Measurements from ENCODE around the gene PSD4. TPM values are rescaled to one million over a fixed set of nuclear protein-coding genes. Genes with fewer than 3 reads are reported as not detected.

Gene PSD4
- total RNA-seq, 1 donor from 2014 or later = 2.6 TPM

GRCh38 chr2:113212245-113213060, 38.7 kb downstream of the PSD4 start:
- ATAC-seq (ENCODE audit: poor library complexity) = peak; percentile 67
- intact Hi-C loops (cut with DNase I) = no loop called here
- peak; percentile 75 for DNase-seq

GRCh38 chr2:113213061-113213930, 39.5 kb downstream of the PSD4 start:
- DNase-seq (no peak), ATAC-seq (ENCODE audit: poor library complexity) (no peak)
- intact Hi-C loops (cut with DNase I) = no loop called here

- ATAC-seq (ENCODE audit: poor library complexity) (no peak), DNase-seq (no peak)
- intact Hi-C loops (cut with DNase I) = no loop called here
Observed at GRCh38 chr2:113214141-113214540, 40.4 kb downstream of the PSD4 start.

- no peak for DNase-seq
- intact Hi-C loops (cut with DNase I) = no loop called here
Observed at GRCh38 chr2:113215056-113215455, 41.3 kb downstream of the PSD4 start.

GRCh38 chr2:113216321-113216720, 42.5 kb downstream of the PSD4 start:
- no peak for ATAC-seq (ENCODE audit: poor library complexity)
- DNase-seq = no peak
- intact Hi-C loops (cut with DNase I) = no loop called here

More at GRCh38 chr2:113215056-113215455, 41.3 kb downstream of the PSD4 start:
- ATAC-seq (ENCODE audit: poor library complexity) = no peak

- ATAC-seq (ENCODE audit: poor library complexity) (no peak), DNase-seq (no peak)
- intact Hi-C loops (cut with DNase I) = no loop called here
Observed at GRCh38 chr2:113216891-113217454, 43.2 kb downstream of the PSD4 start.

- DNase-seq (peak; percentile 73), ATAC-seq (ENCODE audit: poor library complexity) (peak; percentile 43)
- intact Hi-C loops (cut with DNase I) = no loop called here
Observed at GRCh38 chr2:113217455-113218282, 43.9 kb downstream of the PSD4 start.

GRCh38 chr2:113218283-113219091, 44.7 kb downstream of the PSD4 start:
- intact Hi-C loops (cut with DNase I) = no loop called here
- DNase-seq = peak; percentile 78

GRCh38 chr2:113219092-113219441, 45.3 kb downstream of the PSD4 start:
- intact Hi-C loops (cut with DNase I) = no loop called here
- ATAC-seq (ENCODE audit: poor library complexity) = no peak
- DNase-seq = no peak

More at GRCh38 chr2:113218283-113219091, 44.7 kb downstream of the PSD4 start:
- peak; percentile 71 for ATAC-seq (ENCODE audit: poor library complexity)

GRCh38 chr2:113219525-113219888, 45.7 kb downstream of the PSD4 start:
- intact Hi-C loops (cut with DNase I) = no loop called here
- ATAC-seq (ENCODE audit: poor library complexity) (no peak), DNase-seq (no peak)

GRCh38 chr2:113219889-113220641, 46.3 kb downstream of the PSD4 start:
- DNase-seq (peak; percentile 79), ATAC-seq (ENCODE audit: poor library complexity) (peak; percentile 56)
- intact Hi-C loops (cut with DNase I) = no loop called here

GRCh38 chr2:113220970-113221708, 47.4 kb downstream of the PSD4 start:
- intact Hi-C loops (cut with DNase I) = no loop called here
- ATAC-seq (ENCODE audit: poor library complexity) (no peak), DNase-seq (no peak)

- DNase-seq (no peak), ATAC-seq (ENCODE audit: poor library complexity) (no peak)
- intact Hi-C loops (cut with DNase I) = no loop called here
Observed at GRCh38 chr2:113221846-113222245, 48.1 kb downstream of the PSD4 start.

GRCh38 chr2:113223813-113224212, 50.0 kb downstream of the PSD4 start:
- intact Hi-C loops (cut with DNase I) = no loop called here
- no peak for DNase-seq
- no peak for ATAC-seq (ENCODE audit: poor library complexity)

- DNase-seq (no peak), ATAC-seq (ENCODE audit: poor library complexity) (no peak)
- intact Hi-C loops (cut with DNase I) = no loop called here
Observed at GRCh38 chr2:113224647-113225236, 51.0 kb downstream of the PSD4 start.

Data from Right ventricle myocardium superior (tissue), 1 donor.